ENCODE measurements around the gene MSN.
"Not testable (repeated sequence)": the region's sequence is repeated elsewhere in the genome, so short reads cannot be mapped to it uniquely, and the experiment has no call there.

Gene MSN

GRCh38 chrX:65757943-65758342 is 90.5 kb downstream of the MSN start:
- no peak for DNase-seq
- TF ChIP-seq, protein P1, sequence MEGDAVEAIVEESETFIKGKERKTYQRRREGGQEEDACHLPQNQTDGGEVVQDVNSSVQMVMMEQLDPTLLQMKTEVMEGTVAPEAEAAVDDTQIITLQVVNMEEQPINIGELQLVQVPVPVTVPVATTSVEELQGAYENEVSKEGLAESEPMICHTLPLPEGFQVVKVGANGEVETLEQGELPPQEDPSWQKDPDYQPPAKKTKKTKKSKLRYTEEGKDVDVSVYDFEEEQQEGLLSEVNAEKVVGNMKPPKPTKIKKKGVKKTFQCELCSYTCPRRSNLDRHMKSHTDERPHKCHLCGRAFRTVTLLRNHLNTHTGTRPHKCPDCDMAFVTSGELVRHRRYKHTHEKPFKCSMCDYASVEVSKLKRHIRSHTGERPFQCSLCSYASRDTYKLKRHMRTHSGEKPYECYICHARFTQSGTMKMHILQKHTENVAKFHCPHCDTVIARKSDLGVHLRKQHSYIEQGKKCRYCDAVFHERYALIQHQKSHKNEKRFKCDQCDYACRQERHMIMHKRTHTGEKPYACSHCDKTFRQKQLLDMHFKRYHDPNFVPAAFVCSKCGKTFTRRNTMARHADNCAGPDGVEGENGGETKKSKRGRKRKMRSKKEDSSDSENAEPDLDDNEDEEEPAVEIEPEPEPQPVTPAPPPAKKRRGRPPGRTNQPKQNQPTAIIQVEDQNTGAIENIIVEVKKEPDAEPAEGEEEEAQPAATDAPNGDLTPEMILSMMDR (IDR thresholded peaks at IDR 0.05; ENCODE audit: low read depth, low read length, missing control alignments), result no peak
- H3K36me3 ChIP-seq (replicated peaks), result no peaks in the 10 kb centered on the region
- in situ Hi-C loops (cut with HindIII; ENCODE audit: low pct_ligation_motif_present, low sequenced_read_pairs), result no loop called here
- no peaks in the 10 kb centered on the region for H3K27me3 ChIP-seq (replicated peaks)
- H3K4me3 ChIP-seq (ENCODE audit: low read depth, low read length), result no peak overlapping the region
- H3K27ac ChIP-seq, result no peak overlapping the region

DNA sequence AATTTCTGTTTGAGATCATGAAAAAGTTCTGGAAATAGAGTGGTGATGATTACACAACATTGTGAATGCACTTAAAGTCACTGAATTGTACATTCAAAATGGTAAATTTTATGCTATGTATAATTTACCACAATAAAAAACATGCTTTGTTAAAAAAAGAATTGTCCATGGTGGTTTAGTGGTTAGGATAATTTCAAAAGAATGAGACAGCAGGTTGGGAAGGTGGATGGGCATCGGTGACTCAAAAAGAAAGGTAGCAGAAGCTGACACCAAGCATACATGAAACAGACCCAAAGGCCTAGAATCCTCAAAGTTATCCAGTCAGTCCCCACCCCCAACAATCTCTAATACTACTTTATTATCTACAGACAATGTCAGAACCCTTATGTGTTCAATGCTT is 91.1 kb downstream of the MSN start:
- Histone ChIP-seq H3K27ac (no peak overlapping the region), H3K4me3 (ENCODE audit: low read depth, low read length) (no peak overlapping the region), H3K27me3 (replicated peaks) (no peaks in the 10 kb centered on the region), H3K36me3 (replicated peaks) (no peaks in the 10 kb centered on the region)
- TF ChIP-seq, protein P1 (IDR thresholded peaks at IDR 0.05; ENCODE audit: low read depth, low read length, missing control alignments), result no peak
- DNase-seq, result no peak
- in situ Hi-C loops (cut with HindIII; ENCODE audit: low pct_ligation_motif_present, low sequenced_read_pairs), result no loop called here

DNA sequence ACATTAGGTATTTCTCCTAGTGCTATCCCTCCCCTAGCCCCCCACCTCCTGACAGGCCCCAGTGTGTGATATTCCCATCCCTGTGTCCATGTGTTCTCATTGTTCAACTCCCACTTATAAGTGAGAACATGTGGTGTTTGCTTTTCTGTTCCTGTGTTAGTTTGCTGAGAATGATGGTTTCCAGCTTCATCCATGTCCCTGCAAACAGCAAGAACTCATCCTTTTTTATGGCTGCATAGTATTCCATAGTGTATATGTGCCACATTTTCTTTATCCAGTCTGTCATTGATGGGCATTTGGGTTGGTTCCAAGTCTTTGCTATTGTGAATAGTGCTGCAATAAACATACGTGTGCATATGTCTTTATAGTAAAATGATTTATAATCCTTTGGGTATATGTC is 92.1 kb downstream of the MSN start:
- DNase-seq; H3K4me3 ChIP-seq (ENCODE audit: low read depth, low read length); H3K27ac ChIP-seq; H3K27me3 ChIP-seq (replicated peaks); in situ Hi-C loops (cut with HindIII; ENCODE audit: low pct_ligation_motif_present, low sequenced_read_pairs); H3K36me3 ChIP-seq (replicated peaks): not testable (repeated sequence)

- TF ChIP-seq, protein P1 (IDR thresholded peaks at IDR 0.05; ENCODE audit: low read depth, low read length, missing control alignments), result no peak
- in situ Hi-C loops (cut with HindIII; ENCODE audit: low pct_ligation_motif_present, low sequenced_read_pairs), result no loop called here
- Histone ChIP-seq H3K27ac (no peak overlapping the region), H3K4me3 (ENCODE audit: low read depth, low read length) (no peak overlapping the region), H3K36me3 (replicated peaks) (no peaks in the 10 kb centered on the region), H3K27me3 (replicated peaks) (no peaks in the 10 kb centered on the region)
- no peak for DNase-seq
Measured at GRCh38 chrX:65769564-65770292, 102.3 kb downstream of the MSN start.

DNA sequence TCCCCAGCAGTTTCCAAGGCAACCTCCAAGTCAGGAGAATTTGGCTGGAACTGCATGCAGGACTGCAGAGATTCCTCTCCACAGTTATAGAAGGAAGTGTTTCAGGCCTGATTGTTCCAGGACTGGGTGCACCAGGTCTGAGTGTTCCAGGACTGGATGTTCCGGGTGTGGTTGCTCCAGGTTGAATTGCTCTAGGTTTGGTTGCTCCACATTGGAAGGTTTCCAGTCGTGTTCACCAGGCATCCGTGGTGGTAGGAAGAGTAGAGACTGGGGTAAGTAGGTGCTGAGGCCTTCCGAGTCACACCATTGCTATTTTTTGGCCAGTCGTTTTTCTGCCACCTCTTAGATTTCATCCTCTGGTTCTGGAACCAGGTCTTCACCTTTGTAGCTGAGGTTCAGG is 105.4 kb downstream of the MSN start:
- in situ Hi-C loops (cut with HindIII; ENCODE audit: low pct_ligation_motif_present, low sequenced_read_pairs), result no loop called here
- TF ChIP-seq, protein P1 (IDR thresholded peaks at IDR 0.05; ENCODE audit: low read depth, low read length, missing control alignments), result no peak
- no peak for DNase-seq
- no peaks in the 10 kb centered on the region for H3K27me3 ChIP-seq (replicated peaks)
- no peak overlapping the region for H3K27ac ChIP-seq
- H3K36me3 ChIP-seq (replicated peaks), result no peaks in the 10 kb centered on the region
- H3K4me3 ChIP-seq (ENCODE audit: low read depth, low read length), result no peak overlapping the region

- DNase-seq, result no peak
- Histone ChIP-seq H3K4me3 (ENCODE audit: low read depth, low read length) (no peak overlapping the region), H3K27ac (no peak overlapping the region), H3K27me3 (replicated peaks) (no peaks in the 10 kb centered on the region), H3K36me3 (replicated peaks) (no peaks in the 10 kb centered on the region)
- in situ Hi-C loops (cut with HindIII; ENCODE audit: low pct_ligation_motif_present, low sequenced_read_pairs), result no loop called here
- TF ChIP-seq, protein P1 (IDR thresholded peaks at IDR 0.05; ENCODE audit: low read depth, low read length, missing control alignments), result no peak
Measured at GRCh38 chrX:65781845-65782244, 114.4 kb downstream of the MSN start.
